UCSD-AML1 (cell line): ENCODE measurements around the gene NOS1AP.
"Not testable (repeated sequence)": the region's sequence is repeated elsewhere in the genome, so short reads cannot be mapped to it uniquely, and the experiment has no call there.

Source experiments
- DNase-seq: peaks from one replicate; lab custom pipeline; 2025; ENCODE audit not compliant: unreplicated experiment; lab: John Stamatoyannopoulos, UW

The NOS1AP gene

DNA sequence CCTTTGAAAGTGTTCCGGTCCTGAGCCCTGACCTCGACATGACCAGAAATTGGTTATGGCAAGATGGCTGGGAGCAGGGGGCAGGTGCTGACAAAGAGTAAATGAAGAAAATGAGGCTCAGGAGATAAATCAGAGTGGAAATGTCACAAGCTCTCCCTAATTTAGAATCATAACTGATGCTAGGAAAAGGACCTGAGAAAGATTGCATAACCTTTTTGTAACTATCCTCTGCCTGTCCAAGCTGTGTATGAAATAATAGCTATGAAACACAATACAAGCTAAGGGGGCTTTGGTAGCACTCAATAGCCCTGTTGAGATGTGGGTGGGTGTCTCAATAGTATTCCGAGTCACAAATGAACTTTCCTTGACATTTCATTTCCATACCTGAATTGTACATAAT is 12.9 kb upstream of the NOS1AP start:
- no peak for DNase-seq

DNA sequence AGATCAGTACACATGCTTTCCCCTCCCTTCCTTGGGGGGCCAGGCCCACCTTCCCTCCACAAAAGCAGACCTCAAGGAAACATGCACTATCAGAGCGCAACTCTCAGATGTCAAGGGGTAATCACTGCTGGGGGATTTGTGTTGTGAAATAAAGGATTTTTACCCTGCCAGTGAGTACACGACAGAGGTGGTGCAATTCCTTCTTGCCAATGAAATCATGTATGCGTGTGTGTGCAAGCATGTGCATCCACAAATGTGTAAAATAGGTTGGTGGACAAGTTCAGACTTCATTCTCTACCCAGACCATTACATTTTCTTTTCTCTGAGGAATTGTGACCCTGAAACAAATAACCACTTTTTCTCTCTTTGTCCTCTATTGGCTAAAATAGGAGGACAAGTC is 9.8 kb upstream of the NOS1AP start:
- DNase-seq, result no peak

DNA sequence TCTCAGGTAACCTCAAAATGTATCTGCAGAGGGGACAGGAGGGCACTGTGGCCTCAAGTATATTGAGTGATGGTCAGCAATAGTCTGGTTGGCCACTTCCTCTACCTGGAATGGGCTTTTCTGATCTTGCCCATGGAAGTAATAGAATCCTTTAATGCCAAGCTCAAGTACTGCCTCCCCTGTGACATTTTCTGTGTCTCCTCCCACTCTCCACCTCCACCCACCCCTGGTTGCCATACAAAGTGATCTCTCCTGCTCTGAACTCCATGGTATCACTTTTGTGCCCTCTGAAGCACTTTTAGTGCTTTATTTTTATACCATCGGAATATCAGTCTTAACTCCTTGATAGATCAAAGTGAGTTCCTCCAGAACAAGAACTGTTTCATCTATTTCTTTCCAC is 9.2 kb upstream of the NOS1AP start:
- DNase-seq, result no peak

GRCh38 chr1:162062542-162063015 is 6.9 kb upstream of the NOS1AP start:
- no peak for DNase-seq

DNA sequence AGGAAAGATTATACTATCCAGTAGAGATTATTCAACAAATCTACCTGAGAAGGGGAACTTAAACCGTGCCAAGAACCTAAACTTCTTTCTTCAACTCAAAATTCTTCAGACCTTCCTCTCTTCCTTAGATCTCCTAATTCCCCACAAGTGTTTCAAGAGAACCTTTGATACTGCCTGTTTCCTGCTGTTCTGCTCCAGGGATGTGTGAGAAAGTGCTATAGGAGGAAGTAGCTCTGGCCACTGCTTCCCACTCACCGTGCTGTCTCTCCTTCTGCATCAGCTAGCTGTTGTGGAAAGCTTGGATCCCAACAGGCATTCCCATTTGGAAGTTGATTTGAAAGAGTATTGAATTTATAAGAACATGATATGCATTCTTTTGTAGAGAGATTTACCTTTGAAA is 4.5 kb upstream of the NOS1AP start:
- no peak for DNase-seq

GRCh38 chr1:162066836-162067235 is 2.7 kb upstream of the NOS1AP start:
- not testable (repeated sequence) for DNase-seq

DNA sequence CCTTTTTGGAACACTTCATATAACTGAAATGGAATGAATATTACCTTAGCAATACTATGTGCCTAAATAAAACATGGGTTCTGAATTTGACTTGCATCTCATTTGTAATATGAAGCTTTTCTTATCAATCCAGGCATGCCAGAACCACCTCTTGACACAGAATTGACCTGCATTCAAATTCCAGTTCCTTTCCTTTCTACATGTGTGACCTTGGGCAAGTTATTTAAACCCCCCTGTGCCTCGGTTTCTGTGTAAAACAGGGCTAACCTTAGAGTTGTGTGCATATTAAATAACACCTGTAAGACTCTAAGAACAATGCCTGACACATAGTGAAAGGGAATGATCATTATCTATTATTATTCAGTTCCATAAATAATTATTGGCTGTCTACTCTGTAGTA is 2.0 kb upstream of the NOS1AP start:
- DNase-seq, result no peak

DNA sequence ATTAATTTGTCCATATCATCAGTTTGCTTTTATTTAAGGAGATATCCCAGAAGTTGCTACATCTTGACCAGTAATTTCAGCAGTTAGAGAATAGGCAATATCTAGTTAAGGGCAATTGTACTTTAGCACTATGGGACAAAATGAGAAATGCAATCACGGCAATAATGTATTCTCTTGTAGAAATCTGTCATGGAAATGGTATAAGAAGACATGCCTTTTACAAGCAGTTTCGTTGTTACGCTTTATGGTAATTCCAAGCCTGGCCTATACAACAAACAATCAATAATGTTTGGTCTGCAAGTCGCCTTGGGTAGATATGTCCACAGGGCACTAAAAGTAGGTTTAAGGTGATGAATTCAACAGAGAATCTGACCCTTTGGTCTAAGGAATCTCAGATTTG is 1.2 kb upstream of the NOS1AP start:
- no peak for DNase-seq

DNA sequence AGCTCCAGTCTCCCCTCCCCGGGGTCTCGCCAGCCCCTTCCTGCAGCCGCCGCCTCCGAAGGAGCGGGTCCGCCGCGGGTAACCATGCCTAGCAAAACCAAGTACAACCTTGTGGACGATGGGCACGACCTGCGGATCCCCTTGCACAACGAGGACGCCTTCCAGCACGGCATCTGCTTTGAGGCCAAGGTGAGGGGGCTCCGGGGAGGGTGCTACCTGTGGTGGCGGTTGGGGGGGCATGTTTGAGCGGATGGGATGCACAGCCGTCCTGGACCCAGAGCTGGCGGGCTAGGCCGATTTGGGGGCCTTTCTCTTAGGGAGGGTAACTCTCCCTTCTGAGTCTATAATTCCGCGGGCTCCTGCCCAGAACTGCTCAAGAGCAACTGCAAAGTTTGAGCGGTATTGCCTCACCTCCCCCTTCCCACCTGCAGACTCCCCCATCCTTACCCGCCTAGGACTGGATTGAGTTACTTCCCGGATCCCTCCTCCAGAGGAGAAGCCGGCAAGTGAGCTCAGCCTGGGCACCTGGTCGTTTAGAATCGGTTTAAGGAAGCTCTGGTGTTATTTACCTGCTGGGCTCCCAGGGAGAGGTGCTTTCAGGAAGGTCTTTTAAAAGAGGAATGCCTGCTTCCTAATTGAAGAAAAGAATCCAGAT is 730 bp downstream of the NOS1AP start:
- no peak for DNase-seq

- DNase-seq, result no peak
These were observed 1.3 kb downstream of the NOS1AP start for GRCh38 chr1:162070825-162071224.

DNA sequence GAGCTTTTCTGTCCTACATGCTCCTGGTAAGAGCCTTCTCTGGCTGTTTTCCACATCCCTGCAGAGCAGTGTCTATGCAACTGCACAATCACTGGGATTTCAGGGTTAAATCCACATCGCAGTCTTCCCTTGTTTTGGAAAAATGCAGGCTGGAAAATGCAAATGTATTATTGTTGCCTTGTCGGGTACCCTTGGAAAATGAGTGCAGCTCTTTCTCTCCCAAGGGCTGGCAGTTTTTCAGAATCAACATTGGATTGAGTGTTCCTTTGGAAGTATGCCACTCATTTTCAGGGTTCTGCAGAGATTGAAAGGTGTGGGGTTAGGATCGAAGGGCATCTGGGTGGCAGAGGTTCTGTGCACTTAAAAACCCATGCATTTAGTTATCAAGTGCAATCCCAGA is 3.2 kb downstream of the NOS1AP start:
- DNase-seq, result no peak

DNA sequence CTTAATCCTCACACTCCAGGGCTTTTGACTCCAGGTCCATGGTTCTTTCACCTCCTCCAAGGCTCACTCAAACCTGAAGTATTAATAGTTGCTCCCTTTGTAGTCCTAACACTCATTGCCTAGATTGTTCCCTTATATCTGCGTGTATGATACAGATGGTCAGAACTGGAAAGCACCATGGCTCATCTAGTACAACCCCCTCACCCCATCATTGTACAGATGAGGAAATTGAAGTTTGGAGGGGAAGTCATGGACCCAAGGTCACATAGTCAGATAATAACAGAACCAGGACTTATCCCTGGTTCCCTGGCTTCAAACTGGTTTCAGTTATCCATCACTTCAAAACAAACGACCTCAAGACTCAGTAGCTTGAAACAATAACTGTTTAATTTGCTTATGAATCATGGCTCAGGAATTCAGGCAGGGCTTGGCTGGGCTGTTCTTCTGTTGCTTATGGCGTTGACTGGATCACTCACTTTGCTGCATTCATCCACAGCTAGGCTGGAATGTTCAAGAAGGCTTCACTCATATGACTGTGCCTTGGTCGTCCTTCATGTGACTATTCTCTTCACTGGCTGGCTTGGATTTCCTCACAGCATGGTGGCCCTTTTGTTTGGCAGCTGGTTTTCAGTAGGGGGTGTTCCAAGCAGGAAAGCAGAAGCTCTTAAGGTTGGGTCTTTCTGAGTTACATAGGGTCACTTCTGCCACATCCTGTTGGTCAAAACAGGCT is 5.0 kb downstream of the NOS1AP start:
- no peak for DNase-seq

DNA sequence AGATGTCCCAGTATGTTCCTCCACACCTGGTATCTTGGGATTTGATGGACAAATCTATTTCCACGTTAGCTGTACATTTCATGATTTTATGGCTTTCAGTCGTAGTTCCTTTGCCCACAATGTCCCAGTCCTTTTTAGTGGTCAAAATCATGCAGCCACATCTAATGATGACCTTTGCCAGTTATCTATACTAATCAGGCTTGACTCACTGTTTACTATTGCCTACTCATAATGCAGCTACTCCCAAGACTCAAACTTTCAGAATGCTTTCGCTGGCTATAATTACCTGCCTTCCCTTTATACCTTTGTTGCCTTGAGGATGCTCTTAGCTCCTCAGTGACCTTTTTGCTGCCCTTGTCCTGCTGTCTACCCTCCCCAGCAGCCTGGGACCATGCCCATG is 6.4 kb downstream of the NOS1AP start:
- DNase-seq, result no peak

DNA sequence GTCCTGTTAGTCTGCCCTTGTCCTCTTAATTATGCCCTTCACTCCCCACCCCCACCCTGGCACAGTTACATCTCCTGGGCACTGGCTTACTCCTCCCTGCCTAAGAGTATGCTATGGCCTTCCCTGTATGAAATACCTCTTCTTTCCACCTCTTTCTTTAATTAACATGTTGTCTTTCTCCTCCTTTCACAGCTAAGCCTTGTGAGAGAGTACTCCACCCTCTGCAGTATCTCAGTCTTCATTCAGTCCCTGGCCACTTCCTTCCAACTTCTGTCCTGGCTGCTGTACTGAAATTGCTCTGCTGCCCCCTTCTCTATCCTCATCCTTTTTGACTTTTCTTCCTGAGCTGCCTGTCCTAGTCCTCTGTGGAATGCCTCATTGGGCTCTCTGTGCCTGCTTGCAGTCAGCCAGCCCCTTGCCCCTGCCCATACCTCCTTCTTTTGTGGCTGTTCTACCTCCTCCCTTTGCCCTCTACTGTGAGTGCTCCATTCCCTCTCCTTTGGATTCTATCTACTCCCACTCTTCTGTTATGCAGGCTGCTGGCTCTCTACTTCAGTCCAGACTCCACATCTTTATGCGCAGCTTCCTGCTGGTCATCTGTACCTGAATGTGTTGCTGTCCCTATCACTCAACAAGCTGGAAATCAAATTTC is 8.3 kb downstream of the NOS1AP start:
- no peak for DNase-seq

- no peak for DNase-seq
These were observed 9.5 kb downstream of the NOS1AP start for GRCh38 chr1:162079030-162079429.

DNA sequence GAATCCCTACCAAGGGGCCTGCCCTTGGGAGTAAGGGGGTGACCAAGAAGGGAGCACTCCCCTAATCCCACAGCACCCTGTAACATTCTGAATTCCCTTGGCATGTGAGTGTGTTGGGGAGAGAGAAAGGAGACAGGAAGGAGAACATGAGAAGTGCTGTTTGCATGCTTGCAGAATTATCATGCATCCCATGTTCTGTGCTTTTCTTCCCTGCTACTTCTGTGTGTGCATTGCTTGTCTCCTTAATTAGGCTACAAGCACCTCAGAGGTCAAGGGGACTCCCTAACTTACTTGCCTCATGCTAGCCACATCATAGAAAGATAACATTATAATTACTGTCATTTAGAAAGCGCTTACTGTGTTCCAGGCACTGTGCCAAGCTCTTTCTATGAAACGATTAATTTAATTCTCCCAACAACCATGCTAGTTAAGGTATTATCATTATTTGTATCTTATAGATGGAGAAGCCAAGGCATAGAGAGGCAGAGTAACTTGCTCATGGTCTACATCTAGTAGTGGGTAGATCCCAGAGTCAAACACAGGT is 11.1 kb downstream of the NOS1AP start:
- DNase-seq, result no peak

GRCh38 chr1:162081316-162081715 is 11.8 kb downstream of the NOS1AP start:
- DNase-seq, result no peak

DNA sequence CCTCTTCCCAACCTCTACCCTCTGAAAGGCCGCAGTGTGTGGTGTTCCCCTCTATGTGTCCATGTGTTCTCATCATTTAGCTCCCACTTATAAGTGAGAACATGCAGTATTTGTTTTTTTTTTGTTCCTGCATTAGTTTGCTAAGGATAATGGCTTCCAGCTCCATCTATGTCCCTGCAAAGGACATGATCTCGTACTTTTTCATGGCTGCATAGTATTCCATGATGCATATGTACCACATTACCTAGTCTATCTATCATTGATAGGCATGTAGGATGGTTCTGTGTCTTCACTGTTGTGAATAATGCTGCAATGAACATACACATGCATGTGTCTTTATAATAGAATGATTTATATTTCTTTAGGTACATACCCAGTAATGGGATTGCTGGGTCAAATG is 12.6 kb downstream of the NOS1AP start:
- not testable (repeated sequence) for DNase-seq

DNA sequence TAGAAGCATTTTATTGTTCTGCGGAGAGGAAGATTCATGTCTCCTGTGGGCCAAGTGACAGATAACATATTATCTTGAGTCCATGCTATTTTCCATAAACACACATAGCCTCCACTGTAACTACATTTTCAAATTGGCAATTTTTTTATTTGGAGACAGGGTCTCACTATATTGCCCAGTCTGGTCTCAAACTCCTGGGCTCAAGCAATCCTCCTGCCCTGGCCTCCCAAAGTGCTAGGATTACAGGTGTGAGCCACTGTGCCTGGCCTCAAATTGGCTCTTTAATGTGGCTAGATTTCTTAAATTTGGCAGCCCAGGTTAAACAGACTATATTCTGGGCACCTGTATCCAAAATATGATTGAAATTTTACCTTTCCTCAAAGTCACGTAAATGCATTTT is 13.8 kb downstream of the NOS1AP start:
- no peak for DNase-seq

DNA sequence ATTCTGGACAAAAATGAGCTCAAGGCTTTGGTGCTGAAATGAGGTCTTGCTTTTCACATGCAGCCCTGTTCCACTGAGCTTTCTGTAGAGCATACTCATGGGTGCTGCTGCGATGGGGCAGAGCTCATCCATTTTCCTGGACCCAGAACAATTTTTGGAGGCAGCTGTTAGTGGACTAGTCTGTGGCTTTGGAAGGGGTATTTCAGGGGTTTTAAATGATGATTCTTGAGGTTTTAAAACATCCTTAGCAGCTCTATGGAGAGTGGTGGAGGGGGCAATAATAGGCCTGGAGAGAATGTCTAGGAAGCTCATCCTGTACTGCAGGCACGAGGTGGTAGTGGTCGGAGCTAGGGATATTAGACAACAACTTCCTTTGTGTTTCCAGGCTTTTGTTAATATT is 16.5 kb downstream of the NOS1AP start:
- no peak for DNase-seq

GRCh38 chr1:162087111-162087510 is 17.6 kb downstream of the NOS1AP start:
- DNase-seq, result no peak

DNA sequence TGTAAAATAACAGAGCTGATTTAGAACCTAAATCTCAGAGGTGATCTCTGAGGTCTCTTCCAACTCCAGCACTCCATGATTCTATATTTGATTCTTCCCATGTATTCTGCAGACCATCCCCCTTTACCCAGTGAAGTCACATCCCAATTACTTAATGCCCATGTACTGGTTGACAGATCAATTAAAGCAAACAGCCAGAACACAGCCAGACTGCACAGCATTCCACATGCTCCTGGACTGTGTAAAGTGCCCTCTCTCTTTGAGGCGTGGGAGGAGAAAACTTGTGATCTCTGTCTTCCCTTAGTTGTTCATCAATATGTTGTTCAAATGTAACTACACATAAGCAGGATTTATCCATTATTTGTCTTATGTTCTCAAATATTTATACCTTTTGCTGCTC is 18.1 kb downstream of the NOS1AP start:
- DNase-seq, result no peak
